ENCODE data around the gene MYL2. TPM values are rescaled to one million over a fixed set of nuclear protein-coding genes. Genes with fewer than 3 reads are reported as not detected.

Gene MYL2
- total RNA-seq, 2 experiments from 2014 or later, result not detected

DNA sequence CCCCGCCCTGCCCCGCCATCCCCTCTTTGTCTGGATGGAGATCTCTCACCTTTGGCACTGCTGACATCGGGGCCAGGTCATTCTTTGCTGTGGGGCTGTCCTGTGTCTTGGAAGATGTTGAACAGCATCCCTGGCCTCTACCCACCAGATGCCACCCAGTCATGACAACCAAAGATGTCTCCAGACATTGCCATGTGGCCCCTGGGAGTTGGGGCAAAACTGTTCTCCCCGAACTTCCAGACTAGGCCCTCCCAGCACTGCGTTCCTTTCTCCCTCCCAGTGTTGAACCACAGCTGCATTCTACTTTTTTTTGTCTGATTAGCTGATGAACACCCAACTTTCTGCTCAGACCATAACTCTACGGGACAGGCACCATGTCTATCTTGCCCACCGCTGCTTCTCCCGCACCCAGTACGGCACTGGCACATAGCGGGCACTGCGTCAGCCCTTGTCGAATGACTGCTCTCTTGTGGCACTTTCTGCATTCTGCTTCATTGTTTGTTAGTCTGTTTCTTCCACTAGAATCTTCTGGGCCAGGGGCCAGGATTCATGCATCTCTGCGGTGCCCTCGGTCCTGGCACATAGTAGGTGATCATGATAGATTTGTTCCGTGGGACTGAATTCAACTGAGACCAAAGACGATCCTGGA lies 13.1 kb upstream of the MYL2 start:
- peaks cover 0 to 4% of the 10 kb centered on the region in 2 experiments for H3K27me3 ChIP-seq (ENCODE audit: control insufficient read depth in 1 of 2, insufficient read depth in 2 of 2, low read length in 2 of 2)
- POLR2A ChIA-PET, result no interaction called here
- H3K4me3 ChIP-seq (ENCODE audit: low read length), result no peak overlapping the region
- Mint-ChIP-seq H3K27me3 (peaks cover 30% of the 10 kb centered on the region), H3K9me3 (no peaks in the 10 kb centered on the region), H3K4me1 (ENCODE audit: low read depth) (no peaks in the 10 kb centered on the region), H3K4me3 (no peak overlapping the region), H3K27ac (no peak overlapping the region), H3K36me3 (ENCODE audit: low read depth) (no peaks in the 10 kb centered on the region)
- DNase-seq (no peak), ATAC-seq (ENCODE audit: poor library complexity) (no peak)
- H3K9me3 ChIP-seq (ENCODE audit: control insufficient read depth in 1 of 2, insufficient read depth in 1 of 2, low read length in 2 of 2), result peaks cover 0 to 5% of the 10 kb centered on the region in 2 experiments
- H3K27ac ChIP-seq (ENCODE audit: low read depth in 1 of 2, low read length in 2 of 2), result no peak overlapping the region
- intact Hi-C loops (cut with DNase I, micrococcal nuclease), result loop anchor here in 1 of 2 experiments (10.0 kb wide), 1 partner anchor 241 kb away; no protein-coding TSS in a partner anchor
- H3K4me1 ChIP-seq (ENCODE audit: insufficient read depth, low read length), result peaks cover 6% of the 10 kb centered on the region
- CTCF ChIA-PET, result no interaction called here
- TF ChIP-seq, protein P1, sequence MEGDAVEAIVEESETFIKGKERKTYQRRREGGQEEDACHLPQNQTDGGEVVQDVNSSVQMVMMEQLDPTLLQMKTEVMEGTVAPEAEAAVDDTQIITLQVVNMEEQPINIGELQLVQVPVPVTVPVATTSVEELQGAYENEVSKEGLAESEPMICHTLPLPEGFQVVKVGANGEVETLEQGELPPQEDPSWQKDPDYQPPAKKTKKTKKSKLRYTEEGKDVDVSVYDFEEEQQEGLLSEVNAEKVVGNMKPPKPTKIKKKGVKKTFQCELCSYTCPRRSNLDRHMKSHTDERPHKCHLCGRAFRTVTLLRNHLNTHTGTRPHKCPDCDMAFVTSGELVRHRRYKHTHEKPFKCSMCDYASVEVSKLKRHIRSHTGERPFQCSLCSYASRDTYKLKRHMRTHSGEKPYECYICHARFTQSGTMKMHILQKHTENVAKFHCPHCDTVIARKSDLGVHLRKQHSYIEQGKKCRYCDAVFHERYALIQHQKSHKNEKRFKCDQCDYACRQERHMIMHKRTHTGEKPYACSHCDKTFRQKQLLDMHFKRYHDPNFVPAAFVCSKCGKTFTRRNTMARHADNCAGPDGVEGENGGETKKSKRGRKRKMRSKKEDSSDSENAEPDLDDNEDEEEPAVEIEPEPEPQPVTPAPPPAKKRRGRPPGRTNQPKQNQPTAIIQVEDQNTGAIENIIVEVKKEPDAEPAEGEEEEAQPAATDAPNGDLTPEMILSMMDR (IDR thresholded peaks at IDR 0.05), result no peak
- no peaks in the 10 kb centered on the region for H3K36me3 ChIP-seq (ENCODE audit: insufficient read depth, low read length)

DNA sequence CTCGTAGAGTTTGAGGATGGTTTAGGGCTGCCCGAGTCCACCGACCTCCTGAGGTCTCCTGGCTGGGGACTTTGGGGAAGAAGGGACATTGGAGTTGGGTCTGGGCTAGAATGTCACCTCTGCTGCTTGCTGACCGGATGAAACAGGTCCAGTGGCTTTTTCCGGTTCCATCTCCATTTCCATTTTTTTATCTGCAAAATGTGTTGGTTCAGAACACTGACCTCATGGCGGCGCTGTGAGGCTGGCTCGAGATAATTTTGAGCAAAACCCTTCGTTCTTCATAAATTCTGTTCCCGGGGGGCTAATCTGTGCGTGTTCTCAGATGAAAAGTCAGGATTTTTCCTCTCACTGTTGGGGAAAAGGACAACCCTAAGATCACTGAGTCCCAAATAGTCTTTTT lies 11.7 kb upstream of the MYL2 start:
- Histone ChIP-seq H3K4me3 (ENCODE audit: low read length) (no peak overlapping the region), H3K27ac (ENCODE audit: low read depth in 1 of 2, low read length in 2 of 2) (no peak overlapping the region), H3K27me3 (ENCODE audit: control insufficient read depth in 1 of 2, insufficient read depth in 2 of 2, low read length in 2 of 2) (peaks cover 0 to 4% of the 10 kb centered on the region in 2 experiments), H3K9me3 (ENCODE audit: control insufficient read depth in 1 of 2, insufficient read depth in 1 of 2, low read length in 2 of 2) (peaks cover 0 to 5% of the 10 kb centered on the region in 2 experiments), H3K36me3 (ENCODE audit: insufficient read depth, low read length) (no peaks in the 10 kb centered on the region), H3K4me1 (ENCODE audit: insufficient read depth, low read length) (peaks cover 2% of the 10 kb centered on the region)
- Mint-ChIP-seq H3K27ac (no peak overlapping the region), H3K36me3 (ENCODE audit: low read depth) (no peaks in the 10 kb centered on the region), H3K4me3 (no peak overlapping the region), H3K4me1 (ENCODE audit: low read depth) (no peaks in the 10 kb centered on the region), H3K27me3 (peaks cover 25% of the 10 kb centered on the region), H3K9me3 (no peaks in the 10 kb centered on the region)
- ATAC-seq (ENCODE audit: poor library complexity) (no peak), DNase-seq (no peak)
- CTCF ChIA-PET, result no interaction called here
- intact Hi-C loops (cut with DNase I, micrococcal nuclease), result loop anchor here in 1 of 2 experiments (10.0 kb wide), 1 partner anchor 243 kb away; no protein-coding TSS in a partner anchor
- TF ChIP-seq, protein P1 (IDR thresholded peaks at IDR 0.05), result no peak
- POLR2A ChIA-PET, result no interaction called here

GRCh38 chr12:110931315-110931728 lies 10.9 kb upstream of the MYL2 start:
- Histone ChIP-seq H3K27ac (ENCODE audit: low read depth in 1 of 2, low read length in 2 of 2) (no peak overlapping the region), H3K27me3 (ENCODE audit: control insufficient read depth in 1 of 2, insufficient read depth in 2 of 2, low read length in 2 of 2) (no peaks in the 10 kb centered on the region), H3K36me3 (ENCODE audit: insufficient read depth, low read length) (no peaks in the 10 kb centered on the region), H3K9me3 (ENCODE audit: control insufficient read depth in 1 of 2, insufficient read depth in 1 of 2, low read length in 2 of 2) (peaks cover 0 to 5% of the 10 kb centered on the region in 2 experiments), H3K4me1 (ENCODE audit: insufficient read depth, low read length) (no peaks in the 10 kb centered on the region), H3K4me3 (ENCODE audit: low read length) (no peak overlapping the region)
- ChIA-PET POLR2A (no interaction called here), CTCF (no interaction called here)
- H3K4me3 Mint-ChIP-seq, result no peak overlapping the region
- TF ChIP-seq, protein P1 (IDR thresholded peaks at IDR 0.05), result no peak
- H3K9me3 Mint-ChIP-seq, result no peaks in the 10 kb centered on the region
- peaks cover 18% of the 10 kb centered on the region for H3K27me3 Mint-ChIP-seq
- no peaks in the 10 kb centered on the region for H3K4me1 Mint-ChIP-seq (ENCODE audit: low read depth)
- no peak for DNase-seq
- no peak overlapping the region for H3K27ac Mint-ChIP-seq
- no peaks in the 10 kb centered on the region for H3K36me3 Mint-ChIP-seq (ENCODE audit: low read depth)
- intact Hi-C loops (cut with DNase I, micrococcal nuclease), result loop anchor here in 1 of 2 experiments (10.0 kb wide), 1 partner anchor 243 kb away; no protein-coding TSS in a partner anchor
- no peak for ATAC-seq (ENCODE audit: poor library complexity)
